SK-N-MC (cell line): ENCODE results near the gene B3GNT7.
"Not testable (repeated sequence)": the region's sequence is repeated elsewhere in the genome, so short reads cannot be mapped to it uniquely, and the experiment has no call there.

Experiments
- DNase-seq: peaks from one replicate; pipeline ENCODE4 v3.0.0-alpha.2; 2011; ENCODE audit warnings: low read depth, low spot score
- H3K27ac ChIP-seq: fragments of 200-600 bp; sonication (generic); 2 replicates; pipeline ENCODE4 v1.5.1; 2016; ENCODE audit warnings: mixed run types
- H3K36me3 ChIP-seq: fragments of 200-600 bp; sonication (generic); 2 replicates; pipeline ENCODE4 v1.6.1; 2017; ENCODE audit warnings: antibody characterized with exemption, low read length, mixed read lengths; ENCODE audit not compliant: insufficient read depth
- H3K4me3 ChIP-seq: fragments of 200-600 bp; sonication (generic); 2 replicates; pipeline ENCODE4 v1.5.1; 2016
- H3K9ac ChIP-seq: fragments of 200-600 bp; sonication (generic); 2 replicates; pipeline ENCODE4 v1.8.0; 2017; ENCODE audit warnings: mixed run types, mixed read lengths; ENCODE audit not compliant: insufficient read length
- H3K9me3 ChIP-seq: fragments of 200-600 bp; sonication (generic); 2 replicates; pipeline ENCODE4 v1.6.1; 2017; ENCODE audit warnings: low read depth, mild to moderate bottlenecking, antibody characterized with exemption, low read length, moderate library complexity, mixed read lengths
- EZH2 ChIP-seq: fragments of 200-600 bp; sonication (generic); IDR thresholded peaks from one replicate; pipeline ENCODE4 v1.6.1; 2017; ENCODE audit warnings: antibody characterized with exemption
- FOXP2 ChIP-seq: optimal IDR thresholded peaks from 2 replicates; pipeline ENCODE3; 2011; ENCODE audit warnings: mild to moderate bottlenecking, moderate library complexity; ENCODE audit not compliant: insufficient read depth; ENCODE audit errors: extremely low read length, control extremely low read depth
- POLR2AphosphoS5 ChIP-seq: IDR thresholded peaks from 2 replicates; pipeline ENCODE4 v1.6.1; 2012; ENCODE audit warnings: mild to moderate bottlenecking, low read depth, low read length, borderline replicate concordance

Gene B3GNT7

GRCh38 chr2:231370749-231371429, 24.6 kb upstream of the B3GNT7 start:
- no peak for DNase-seq
- no peak overlapping the region for H3K27ac ChIP-seq
- TF ChIP-seq FOXP2 (no peak), EZH2 (no peak)
- H3K36me3 ChIP-seq: no peaks in the 10 kb centered on the region
- H3K9ac ChIP-seq: no peak overlapping the region
- no peaks in the 10 kb centered on the region for H3K9me3 ChIP-seq
- no peak overlapping the region for H3K4me3 ChIP-seq

DNA sequence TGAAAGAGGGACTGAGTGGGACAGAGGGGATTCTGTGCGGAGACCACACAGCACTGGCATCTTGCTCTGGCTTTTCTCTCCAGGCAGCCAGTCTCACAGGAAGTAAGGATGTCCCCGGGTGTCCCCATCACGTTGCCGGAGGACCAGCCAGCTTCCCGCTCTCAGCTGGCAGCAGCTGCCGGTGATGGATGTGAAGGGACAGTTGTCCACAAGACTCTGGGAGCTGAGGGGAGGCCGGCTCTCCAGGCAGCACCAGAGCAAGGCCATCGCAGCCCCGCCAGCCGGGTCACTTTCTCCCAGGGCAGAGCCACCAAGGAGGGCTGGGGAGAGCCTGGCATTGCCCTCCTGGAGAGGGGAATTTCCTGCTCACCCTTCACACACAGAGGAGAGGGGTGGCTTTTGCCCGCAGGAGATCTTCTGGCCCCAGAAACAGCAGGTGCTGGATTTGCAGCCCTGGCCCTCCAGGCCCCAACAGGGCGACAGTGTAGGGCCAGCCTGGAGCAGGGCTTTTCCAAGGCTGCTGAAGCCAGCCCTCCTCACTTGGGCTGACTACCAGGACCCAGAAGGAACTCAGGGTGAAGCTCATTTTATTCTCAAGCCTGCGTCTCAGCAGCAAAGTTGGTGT, 24.0 kb upstream of the B3GNT7 start:
- Histone ChIP-seq H3K9ac (no peak overlapping the region), H3K27ac (no peak overlapping the region), H3K4me3 (no peak overlapping the region), H3K36me3 (no peaks in the 10 kb centered on the region), H3K9me3 (no peaks in the 10 kb centered on the region)
- TF ChIP-seq FOXP2 (no peak), POLR2AphosphoS5 (no peak), EZH2 (no peak)
- no peak for DNase-seq

DNA sequence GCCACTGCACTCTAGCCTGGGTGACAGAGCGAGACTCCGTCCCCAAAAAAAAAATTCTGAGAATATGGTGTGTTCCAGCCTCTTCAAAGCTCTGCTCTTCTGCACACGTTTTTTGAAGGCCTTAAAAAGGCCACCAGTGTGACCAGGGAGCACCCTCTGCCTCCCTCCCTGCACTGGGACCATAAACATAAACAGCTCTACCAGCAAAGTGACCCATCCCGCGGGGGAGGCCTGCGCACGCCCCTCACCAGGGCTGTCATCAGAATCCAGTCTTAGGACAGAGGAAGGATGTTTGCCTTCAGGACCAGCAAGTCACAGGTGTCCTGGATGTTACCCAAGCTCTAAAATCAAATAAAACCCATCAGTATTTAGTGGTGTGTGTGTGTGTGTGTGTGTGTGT, 23.2 kb upstream of the B3GNT7 start:
- no peak for TF ChIP-seq FOXP2
- no peak for TF ChIP-seq EZH2
- no peak for TF ChIP-seq POLR2AphosphoS5
- no peak overlapping the region for H3K4me3 ChIP-seq
- no peaks in the 10 kb centered on the region for H3K9me3 ChIP-seq
- no peak overlapping the region for H3K9ac ChIP-seq
- no peaks in the 10 kb centered on the region for H3K36me3 ChIP-seq
- no peak overlapping the region for H3K27ac ChIP-seq
- no peak for DNase-seq

GRCh38 chr2:231373184-231373583, 22.3 kb upstream of the B3GNT7 start:
- H3K27ac ChIP-seq: no peak overlapping the region
- no peaks in the 10 kb centered on the region for H3K9me3 ChIP-seq
- no peak overlapping the region for H3K4me3 ChIP-seq
- H3K36me3 ChIP-seq: no peaks in the 10 kb centered on the region
- TF ChIP-seq EZH2: no peak
- no peak for TF ChIP-seq FOXP2
- no peak for TF ChIP-seq POLR2AphosphoS5
- no peak overlapping the region for H3K9ac ChIP-seq
- no peak for DNase-seq

DNA sequence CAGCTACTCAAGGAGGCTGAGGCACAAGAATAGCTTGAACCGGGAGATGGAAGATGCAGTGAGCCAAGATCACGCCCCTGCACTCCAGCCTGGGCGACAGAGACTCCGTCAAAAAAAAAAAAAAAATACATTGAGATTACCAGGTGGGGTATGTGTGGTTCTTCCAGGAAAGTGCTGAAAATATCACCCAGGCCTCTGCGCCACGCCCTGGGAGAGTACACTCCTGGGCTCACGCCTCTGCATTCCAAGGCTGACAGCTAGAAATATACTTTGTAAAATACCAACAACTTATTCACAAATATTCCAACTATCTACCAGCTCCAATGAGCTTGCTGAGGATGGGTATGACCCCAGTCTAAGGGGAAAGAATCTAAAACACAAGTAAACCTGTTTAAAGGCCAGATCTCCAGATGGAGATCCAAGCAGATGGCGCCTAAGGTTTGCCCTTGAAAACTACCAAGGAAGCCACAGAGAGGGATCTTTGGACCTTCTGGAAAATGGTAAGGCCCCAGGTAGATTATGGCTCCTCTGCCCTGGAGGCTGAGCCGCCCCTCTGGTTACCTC, 21.6 kb upstream of the B3GNT7 start:
- H3K27ac ChIP-seq: no peak overlapping the region
- H3K9me3 ChIP-seq: no peaks in the 10 kb centered on the region
- no peak for DNase-seq
- H3K9ac ChIP-seq: no peak overlapping the region
- H3K36me3 ChIP-seq: no peaks in the 10 kb centered on the region
- no peak for TF ChIP-seq FOXP2
- no peak for TF ChIP-seq POLR2AphosphoS5
- H3K4me3 ChIP-seq: no peak overlapping the region

- no peak for DNase-seq
- no peak overlapping the region for H3K27ac ChIP-seq
- no peaks in the 10 kb centered on the region for H3K9me3 ChIP-seq
- H3K4me3 ChIP-seq: no peak overlapping the region
- H3K9ac ChIP-seq: no peak overlapping the region
- TF ChIP-seq POLR2AphosphoS5 (no peak), EZH2 (no peak), FOXP2 (no peak)
- H3K36me3 ChIP-seq: no peaks in the 10 kb centered on the region
These were observed 20.7 kb upstream of the B3GNT7 start for GRCh38 chr2:231374771-231375170.

DNA sequence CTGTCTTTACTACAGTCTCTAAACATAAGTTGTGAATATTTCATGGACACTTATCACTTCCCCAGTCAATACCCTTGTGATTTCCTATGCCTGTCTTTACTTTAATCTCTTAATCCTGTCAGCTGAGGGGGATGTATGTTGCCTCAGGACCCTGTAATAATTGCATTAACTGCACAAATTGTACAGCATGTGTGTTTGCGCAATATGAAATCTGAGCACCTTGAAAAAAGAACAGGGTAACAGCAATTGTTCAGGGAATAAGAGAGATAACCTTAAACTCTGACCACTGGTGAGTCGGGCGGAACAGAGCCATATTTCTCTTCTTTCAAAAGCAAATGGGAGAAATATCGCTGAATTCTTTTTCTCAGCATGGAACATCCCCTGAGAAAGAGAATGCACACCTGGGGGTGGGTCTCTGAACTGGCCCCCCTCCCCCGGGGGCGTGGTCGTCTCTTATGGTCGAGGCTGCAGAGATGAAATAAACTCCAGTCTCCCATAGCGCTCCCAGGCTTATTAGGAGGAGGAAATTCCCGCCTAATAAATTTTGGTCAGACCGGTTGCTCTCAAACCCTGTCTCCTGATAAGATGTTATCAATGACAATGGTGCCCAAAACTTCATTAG, 19.4 kb upstream of the B3GNT7 start:
- not testable (repeated sequence) for DNase-seq, H3K27ac ChIP-seq, H3K9me3 ChIP-seq, H3K36me3 ChIP-seq, H3K9ac ChIP-seq, H3K4me3 ChIP-seq

DNA sequence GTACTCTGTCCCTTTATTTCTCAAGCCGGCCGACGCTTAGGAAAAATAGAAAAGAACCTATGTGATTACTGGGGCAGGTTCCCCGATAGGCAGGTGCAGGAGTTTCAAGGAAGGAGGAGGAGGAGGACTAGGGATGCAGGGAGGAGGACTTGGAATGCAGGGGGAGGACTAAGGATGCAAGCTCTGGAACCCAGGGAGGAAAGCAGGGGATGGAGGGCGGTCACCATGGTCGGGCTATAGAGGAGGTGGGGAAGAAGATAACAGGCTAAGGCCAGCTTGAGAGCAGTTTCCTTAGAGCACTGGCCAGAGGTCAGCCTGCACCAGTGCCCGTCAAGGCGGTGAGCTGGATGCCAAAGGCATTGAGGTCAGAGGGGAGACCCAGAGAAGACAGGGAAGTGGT, 18.7 kb upstream of the B3GNT7 start:
- no peak for DNase-seq
- Histone ChIP-seq H3K9ac (no peak overlapping the region), H3K4me3 (no peak overlapping the region), H3K9me3 (no peaks in the 10 kb centered on the region), H3K27ac (no peak overlapping the region), H3K36me3 (no peaks in the 10 kb centered on the region)
- no peak for TF ChIP-seq POLR2AphosphoS5
